GM21529 (cell line): Measurements from ENCODE around the gene HDLBP.
"Not testable (repeated sequence)": the region's sequence is repeated elsewhere in the genome, so short reads cannot be mapped to it uniquely, and the experiment has no call there.

Experiments
- ATAC-seq: cut with Tn5 transposase; IDR thresholded peaks from one replicate; pipeline ENCODE4 v1.9.1; 2021; ENCODE audit not compliant: unreplicated experiment

The HDLBP gene

GRCh38 chr2:241339839-241340630, 24.6 kb upstream of the HDLBP start:
- ATAC-seq = no peak

GRCh38 chr2:241334813-241335212, 19.3 kb upstream of the HDLBP start:
- no peak for ATAC-seq

GRCh38 chr2:241330616-241330981, 15.1 kb upstream of the HDLBP start:
- no peak for ATAC-seq

- ATAC-seq = no peak
Observed at GRCh38 chr2:241329669-241330615, 14.5 kb upstream of the HDLBP start.

- no peak for ATAC-seq
Observed at GRCh38 chr2:241325257-241325656, 9.8 kb upstream of the HDLBP start.

- no peak for ATAC-seq
Observed at GRCh38 chr2:241324775-241325174, 9.3 kb upstream of the HDLBP start.

- no peak for ATAC-seq
Observed at GRCh38 chr2:241323778-241324177, 8.3 kb upstream of the HDLBP start.

GRCh38 chr2:241321886-241322285, 6.4 kb upstream of the HDLBP start:
- no peak for ATAC-seq

GRCh38 chr2:241321033-241321432, 5.6 kb upstream of the HDLBP start:
- ATAC-seq = no peak

GRCh38 chr2:241320394-241320793, 4.9 kb upstream of the HDLBP start:
- ATAC-seq = no peak

- ATAC-seq = not testable (repeated sequence)
Observed at GRCh38 chr2:241318830-241319229, 3.4 kb upstream of the HDLBP start.

GRCh38 chr2:241317391-241317790, 1.9 kb upstream of the HDLBP start:
- ATAC-seq = no peak

- ATAC-seq = no peak
Observed at GRCh38 chr2:241316825-241317224, 1.4 kb upstream of the HDLBP start.

- peak; percentile 36 for ATAC-seq
Observed at GRCh38 chr2:241315879-241316631, 583 bp upstream of the HDLBP start, which contains the start of gene SEPTIN2. TSS of gene SEPTIN2 (plus strand) at chr2:241315925. CDS start at chr2:241324233, 8,308 bp downstream.

- ATAC-seq = no peak
Observed at GRCh38 chr2:241314226-241315092, 1.0 kb downstream of the HDLBP start.

- no peak for ATAC-seq
Observed at GRCh38 chr2:241313543-241314095, 1.9 kb downstream of the HDLBP start.

GRCh38 chr2:241312082-241312481, 3.4 kb downstream of the HDLBP start:
- ATAC-seq = no peak

GRCh38 chr2:241310917-241311566, 4.4 kb downstream of the HDLBP start:
- no peak for ATAC-seq

- ATAC-seq = peak; percentile 61
Observed at GRCh38 chr2:241309684-241310117, 5.8 kb downstream of the HDLBP start.
